IPS DF 6.9 (cell line): Measurements from ENCODE around the gene EP400.

Experiments used
- DNase-seq: peaks from one replicate; pipeline ENCODE4 v3.0.0-alpha.2; 2013; ENCODE audit warnings: low read depth, low spot score
- H3K27ac ChIP-seq: one replicate; pipeline ENCODE4 v1.5.1; 2013; ENCODE audit warnings: low read length, control low read depth
- H3K27me3 ChIP-seq: 2 replicates; pipeline ENCODE4 v1.6.1; 2013; ENCODE audit warnings: mild to moderate bottlenecking, low read length; ENCODE audit not compliant: control insufficient read depth, insufficient read depth
- H3K36me3 ChIP-seq: 2 replicates; pipeline ENCODE4 v1.6.1; 2013; ENCODE audit warnings: low read length; ENCODE audit not compliant: control insufficient read depth, insufficient read depth
- H3K4me1 ChIP-seq: 2 replicates; pipeline ENCODE4 v1.6.1; 2013; ENCODE audit warnings: low read length; ENCODE audit not compliant: control insufficient read depth, insufficient read depth
- H3K4me3 ChIP-seq: 2 replicates; pipeline ENCODE4 v1.5.1; 2013; ENCODE audit warnings: mild to moderate bottlenecking, low read length
- H3K9me3 ChIP-seq: 2 replicates; pipeline ENCODE4 v1.6.1; 2013; ENCODE audit warnings: low read length, inconsistent platforms; ENCODE audit not compliant: control insufficient read depth, insufficient read depth
- WGBS: extraction: QIAGEN DNeasy Blood & Tissue Kit; methylation state at CpG from one replicate; pipeline ENCODE4 v1.1.7; 2013; ENCODE audit warnings: mixed read lengths, missing lambda C conversion rate; ENCODE audit not compliant: insufficient read length, insufficient coverage; 5-methylcytosine and 5-hydroxymethylcytosine counted together

The EP400 gene

GRCh38 chr12:132006056-132006680, 56.4 kb downstream of the EP400 start:
- Histone ChIP-seq H3K4me1 (no peaks in the 10 kb centered on the region), H3K27ac (no peak overlapping the region), H3K36me3 (peaks cover 14% of the 10 kb centered on the region), H3K9me3 (no peaks in the 10 kb centered on the region), H3K27me3 (no peaks in the 10 kb centered on the region), H3K4me3 (no peak overlapping the region)
- no peak for DNase-seq
- WGBS: no CpG with 5 or more reads among the region's 19 CpGs

GRCh38 chr12:132007041-132007440, 57.3 kb downstream of the EP400 start:
- no CpG with 5 or more reads among the region's 6 CpGs for WGBS

DNA sequence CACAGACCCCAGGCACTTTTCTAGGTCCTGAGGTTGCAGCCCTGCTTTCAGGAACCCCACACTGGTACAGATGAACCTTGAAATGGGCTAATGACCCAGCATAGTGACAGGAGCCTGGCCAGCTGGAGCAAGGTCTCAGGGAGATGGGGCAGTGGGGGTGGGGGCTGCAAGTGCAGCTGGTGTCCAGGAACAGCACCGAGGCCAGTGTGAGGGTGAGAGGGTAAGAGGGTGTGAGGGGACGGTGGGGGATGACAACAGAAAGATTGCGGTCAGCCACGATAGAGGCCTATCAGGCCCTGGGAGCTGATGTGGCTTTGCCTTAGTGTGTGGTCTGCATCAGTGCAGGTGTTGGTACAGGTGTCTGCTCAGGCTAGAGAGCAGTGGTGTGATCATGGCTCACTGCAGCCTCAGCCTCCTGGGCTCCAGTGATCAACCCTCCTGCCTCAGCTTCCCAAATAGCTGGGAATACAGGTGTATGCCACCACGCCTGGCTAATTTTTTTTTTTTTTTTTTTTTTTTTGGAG, 59.7 kb downstream of the EP400 start:
- Histone ChIP-seq H3K27me3 (no peaks in the 10 kb centered on the region), H3K4me1 (no peaks in the 10 kb centered on the region), H3K4me3 (no peak overlapping the region), H3K9me3 (no peaks in the 10 kb centered on the region), H3K36me3 (peaks cover 31% of the 10 kb centered on the region), H3K27ac (no peak overlapping the region)
- no peak for DNase-seq
- WGBS: no CpG with 5 or more reads among the region's 5 CpGs

More at GRCh38 chr12:132007041-132007440, 57.3 kb downstream of the EP400 start:
- Histone ChIP-seq H3K9me3 (no peaks in the 10 kb centered on the region), H3K36me3 (peaks cover 18% of the 10 kb centered on the region), H3K27ac (no peak overlapping the region), H3K4me3 (no peak overlapping the region), H3K4me1 (no peaks in the 10 kb centered on the region), H3K27me3 (no peaks in the 10 kb centered on the region)
- DNase-seq: no peak

- Histone ChIP-seq H3K27ac (no peak overlapping the region), H3K4me1 (no peaks in the 10 kb centered on the region), H3K36me3 (peaks cover 35% of the 10 kb centered on the region), H3K27me3 (no peaks in the 10 kb centered on the region), H3K4me3 (no peak overlapping the region), H3K9me3 (no peaks in the 10 kb centered on the region)
- no CpG with 5 or more reads among the region's 20 CpGs for WGBS
- no peak for DNase-seq
Measured at GRCh38 chr12:132012919-132013568, 63.3 kb downstream of the EP400 start.

GRCh38 chr12:132014092-132014914, 64.6 kb downstream of the EP400 start:
- Histone ChIP-seq H3K4me1 (no peaks in the 10 kb centered on the region), H3K9me3 (no peaks in the 10 kb centered on the region), H3K27ac (no peak overlapping the region), H3K27me3 (no peaks in the 10 kb centered on the region), H3K36me3 (peaks cover 43% of the 10 kb centered on the region), H3K4me3 (no peak overlapping the region)
- no peak for DNase-seq
- no CpG with 5 or more reads among the region's 22 CpGs for WGBS

DNA sequence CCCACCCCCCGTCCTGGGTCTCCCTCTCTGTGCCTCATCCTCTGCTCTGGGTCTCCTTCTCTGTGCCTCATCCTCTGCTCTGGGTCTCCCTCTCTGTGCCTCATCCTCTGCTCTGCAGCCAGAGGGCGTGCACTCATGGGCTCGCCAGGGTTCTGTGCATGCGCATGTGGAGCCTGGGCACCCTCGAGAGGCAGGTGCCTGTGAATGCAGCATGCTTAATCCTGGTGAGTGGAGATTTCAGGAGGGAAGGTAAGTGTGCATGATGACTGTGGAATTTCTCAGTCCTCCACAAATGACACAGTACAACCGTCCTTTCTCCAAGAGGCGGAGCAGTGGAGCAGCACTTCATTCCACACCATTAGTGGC, 65.2 kb downstream of the EP400 start:
- H3K27me3 ChIP-seq: no peaks in the 10 kb centered on the region
- H3K9me3 ChIP-seq: no peaks in the 10 kb centered on the region
- no peaks in the 10 kb centered on the region for H3K4me1 ChIP-seq
- no peak overlapping the region for H3K27ac ChIP-seq
- DNase-seq: no peak
- no peak overlapping the region for H3K4me3 ChIP-seq
- peaks cover 46% of the 10 kb centered on the region for H3K36me3 ChIP-seq
- no CpG with 5 or more reads among the region's 7 CpGs for WGBS

GRCh38 chr12:132015686-132016430, 66.1 kb downstream of the EP400 start:
- no CpG with 5 or more reads among the region's 21 CpGs for WGBS
- H3K36me3 ChIP-seq: peaks cover 46% of the 10 kb centered on the region

DNA sequence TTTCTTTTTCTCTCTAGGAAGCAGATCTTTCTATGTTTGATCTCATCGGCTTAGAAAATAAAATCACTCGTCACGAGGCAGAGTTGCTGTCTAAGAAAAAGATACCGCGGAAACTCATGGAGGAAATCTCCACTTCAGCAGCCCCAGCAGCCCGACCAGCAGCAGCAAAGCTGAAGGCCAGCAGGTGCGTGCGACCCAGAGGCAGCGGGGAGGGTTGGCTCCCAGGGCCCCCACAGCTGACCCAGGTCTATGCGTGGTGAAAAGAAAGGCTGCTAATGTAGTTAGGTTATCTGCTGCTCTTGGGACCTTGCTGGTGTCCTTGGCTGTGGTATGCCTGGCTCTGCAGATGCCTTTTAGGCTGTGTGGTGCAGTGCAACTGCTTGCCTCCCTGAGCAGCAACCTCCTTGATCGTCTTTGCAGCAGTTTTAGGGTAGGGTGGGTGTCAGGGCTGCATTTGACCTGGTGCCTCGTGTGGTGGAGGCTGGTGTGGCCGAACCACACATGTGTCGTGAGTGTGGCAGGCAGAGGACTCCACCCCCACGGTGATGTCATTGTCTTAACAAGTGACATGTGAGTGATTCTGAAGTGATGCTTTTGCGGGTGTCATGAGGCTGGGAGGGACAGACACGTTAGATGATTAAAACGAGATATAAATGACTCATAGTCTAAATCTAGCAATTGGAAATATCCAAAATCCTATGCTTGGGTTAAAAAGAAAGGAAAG, 68.6 kb downstream of the EP400 start:
- Histone ChIP-seq H3K9me3 (no peaks in the 10 kb centered on the region), H3K36me3 (peaks cover 42% of the 10 kb centered on the region), H3K4me3 (no peak overlapping the region), H3K27me3 (no peaks in the 10 kb centered on the region), H3K4me1 (no peaks in the 10 kb centered on the region), H3K27ac (no peak overlapping the region)
- no CpG with 5 or more reads among the region's 18 CpGs for WGBS
- no peak for DNase-seq

More at GRCh38 chr12:132015686-132016430, 66.1 kb downstream of the EP400 start:
- H3K4me1 ChIP-seq: no peaks in the 10 kb centered on the region
- H3K27ac ChIP-seq: no peak overlapping the region
- H3K4me3 ChIP-seq: no peak overlapping the region
- H3K9me3 ChIP-seq: no peaks in the 10 kb centered on the region
- no peaks in the 10 kb centered on the region for H3K27me3 ChIP-seq
- no peak for DNase-seq

DNA sequence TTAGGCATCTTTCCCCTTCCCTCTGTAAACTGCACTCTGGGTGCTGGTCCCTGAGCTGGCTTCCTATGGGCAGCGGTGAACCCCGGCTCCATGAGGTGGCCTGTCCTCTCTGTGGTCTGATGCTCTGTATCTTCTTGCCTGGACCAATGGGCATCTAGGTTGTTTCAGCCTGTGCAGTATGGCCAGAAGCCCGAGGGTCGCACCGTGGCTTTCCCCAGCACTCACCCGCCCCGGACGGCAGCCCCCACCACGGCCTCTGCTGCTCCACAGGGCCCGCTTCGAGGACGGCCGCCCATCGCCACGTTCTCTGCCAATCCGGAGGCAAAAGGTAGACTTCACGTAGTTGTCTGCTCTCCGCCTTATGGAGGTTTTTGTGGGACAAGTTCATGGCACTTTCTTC, 70.1 kb downstream of the EP400 start:
- Histone ChIP-seq H3K36me3 (peaks cover 41% of the 10 kb centered on the region), H3K4me1 (no peaks in the 10 kb centered on the region)
- DNase-seq: no peak

More for the DNA sequence above, 70.1 kb downstream of the EP400 start:
- no peaks in the 10 kb centered on the region for H3K9me3 ChIP-seq
- no peak overlapping the region for H3K27ac ChIP-seq
- no CpG with 5 or more reads among the region's 18 CpGs for WGBS
- no peak overlapping the region for H3K4me3 ChIP-seq
- H3K27me3 ChIP-seq: no peaks in the 10 kb centered on the region
